ENCODE data around the gene LRP1B.

The LRP1B gene

GRCh38 chr2:140187086-140187485, 1943.7 kb downstream of the LRP1B start:
- no peak for DNase-seq

- no peak for DNase-seq
Observed at GRCh38 chr2:140186313-140186712, 1944.5 kb downstream of the LRP1B start.

GRCh38 chr2:140185076-140185475, 1945.7 kb downstream of the LRP1B start:
- no peak for DNase-seq

- no peak for DNase-seq
Observed at GRCh38 chr2:140183056-140183765, 1947.6 kb downstream of the LRP1B start.
